ENCODE data around the gene CACNA1B.
"Not testable (repeated sequence)": the region's sequence is repeated elsewhere in the genome, so short reads cannot be mapped to it uniquely, and the experiment has no call there.

The CACNA1B gene

DNA sequence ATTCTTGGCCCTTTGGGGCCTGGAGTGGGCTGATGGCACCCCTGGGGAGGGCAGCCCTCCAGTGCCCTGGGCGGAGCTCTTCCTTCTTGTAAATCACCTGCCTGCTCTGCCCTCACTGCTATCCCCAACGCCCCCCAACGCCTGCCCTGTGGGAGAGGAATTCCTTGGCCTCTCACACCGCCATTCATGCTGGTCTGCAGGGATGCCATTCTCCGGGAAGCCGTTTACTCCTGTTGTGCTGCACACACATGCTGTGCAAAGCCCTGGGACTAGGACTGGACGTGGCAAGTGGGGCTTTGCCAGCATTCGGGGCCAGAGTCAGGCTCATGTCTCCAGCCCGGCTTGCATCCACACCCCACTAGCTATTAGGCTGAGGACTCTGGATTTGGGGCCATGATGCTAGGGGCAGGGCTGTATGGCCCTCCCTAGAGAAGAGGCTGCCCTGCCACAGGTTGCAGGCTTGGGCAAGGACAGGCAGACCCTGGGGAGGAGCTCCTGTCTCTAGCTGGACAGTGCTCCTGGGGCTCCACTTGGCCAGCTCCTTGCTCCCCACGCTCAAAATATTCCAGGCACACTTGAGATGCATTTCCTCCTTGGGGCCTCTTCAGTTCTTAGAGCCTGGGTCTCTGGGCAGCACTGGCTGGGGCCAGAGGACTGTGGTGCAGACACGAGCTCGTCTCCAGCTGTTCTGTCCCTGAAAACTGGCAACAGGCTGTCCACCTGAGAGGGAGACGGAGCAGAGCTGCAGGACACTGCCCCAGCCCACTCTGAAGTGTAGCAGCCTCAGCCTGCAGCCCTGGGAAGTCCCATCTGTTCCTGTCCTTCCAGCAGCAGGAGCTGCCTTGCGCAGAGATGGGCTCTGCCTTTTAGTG lies 226.9 kb downstream of the CACNA1B start:
- no peak for DNase-seq

DNA sequence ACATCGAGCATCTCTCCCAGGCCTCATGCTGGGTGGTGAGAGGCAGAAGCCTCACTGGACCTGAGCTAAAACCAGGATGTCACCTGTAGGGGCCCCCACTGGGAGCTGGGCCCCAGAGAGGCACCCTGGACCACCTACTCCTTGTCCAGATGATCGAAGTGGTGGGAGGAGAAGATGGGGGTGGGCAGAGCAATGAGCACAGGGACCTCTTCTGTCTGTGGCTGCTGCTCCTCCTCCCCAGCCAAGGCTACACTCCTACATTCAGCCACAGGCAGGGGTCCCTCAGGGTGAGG lies 227.5 kb downstream of the CACNA1B start:
- DNase-seq, result no peak

DNA sequence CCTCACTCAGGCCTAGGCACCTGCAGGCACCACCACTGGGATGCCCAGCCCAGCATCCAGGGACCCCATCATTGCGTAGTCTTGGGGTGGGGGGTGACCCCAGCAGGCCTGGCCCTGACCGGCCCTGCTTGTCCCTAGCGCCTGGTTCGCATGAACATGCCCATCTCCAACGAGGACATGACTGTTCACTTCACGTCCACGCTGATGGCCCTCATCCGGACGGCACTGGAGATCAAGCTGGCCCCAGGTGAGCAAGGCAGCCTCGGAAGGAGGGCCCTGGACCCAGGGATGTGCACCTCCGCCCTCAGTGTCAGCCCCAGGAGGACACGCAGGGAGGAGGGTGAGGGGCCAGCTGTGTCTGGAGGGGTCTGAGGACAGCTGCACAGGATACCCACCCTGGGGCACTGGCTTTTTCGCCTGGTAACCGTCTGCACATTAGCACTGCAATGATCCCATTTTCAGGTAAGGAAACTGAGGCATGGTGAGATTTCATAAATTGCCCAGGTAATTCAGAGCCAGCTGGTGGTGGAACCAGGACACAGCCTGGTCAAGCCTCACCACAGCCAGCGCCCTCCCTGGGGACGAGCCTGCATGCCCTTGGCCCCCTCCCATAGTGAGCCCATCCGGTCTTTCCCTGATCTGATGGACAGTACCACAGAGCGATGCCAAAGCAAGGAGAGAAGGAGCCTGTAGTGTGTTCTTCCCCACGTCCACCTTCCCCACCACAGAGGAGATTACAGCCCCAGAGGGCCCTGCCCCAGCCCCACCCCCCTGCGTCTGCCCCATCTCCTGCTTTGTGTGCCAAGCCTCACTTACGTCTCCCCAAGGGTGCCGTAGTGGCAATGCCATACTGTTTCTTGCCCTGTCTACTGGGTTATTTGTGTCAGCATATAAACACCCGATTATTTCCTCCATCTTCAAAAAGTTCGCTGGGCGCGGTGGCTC lies 228.3 kb downstream of the CACNA1B start:
- DNase-seq, result no peak

DNA sequence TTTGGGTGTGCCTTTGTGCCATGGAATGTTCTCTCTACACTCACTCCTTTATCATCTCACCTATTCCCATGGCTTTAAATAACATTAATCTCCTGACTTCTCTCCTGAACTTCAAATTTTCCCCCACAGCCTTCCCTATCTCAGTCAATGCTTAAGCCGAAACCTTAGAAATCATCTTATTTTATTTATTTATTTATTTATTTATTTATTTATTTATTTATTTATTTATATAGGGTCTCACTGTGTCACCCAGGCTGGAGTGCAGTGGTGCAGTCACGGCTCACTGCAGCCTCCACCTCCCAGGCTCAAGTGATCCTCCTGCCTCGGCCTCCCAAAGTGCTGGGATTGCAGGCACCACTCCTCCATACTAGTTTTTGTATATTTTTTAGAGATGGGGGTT lies 229.5 kb downstream of the CACNA1B start:
- not testable (repeated sequence) for DNase-seq

GRCh38 chr9:138111607-138112006 lies 234.0 kb downstream of the CACNA1B start:
- DNase-seq, result no peak

GRCh38 chr9:138112090-138112748 lies 234.6 kb downstream of the CACNA1B start:
- no peak for DNase-seq

GRCh38 chr9:138112791-138113600 lies 235.4 kb downstream of the CACNA1B start:
- no peak for DNase-seq

DNA sequence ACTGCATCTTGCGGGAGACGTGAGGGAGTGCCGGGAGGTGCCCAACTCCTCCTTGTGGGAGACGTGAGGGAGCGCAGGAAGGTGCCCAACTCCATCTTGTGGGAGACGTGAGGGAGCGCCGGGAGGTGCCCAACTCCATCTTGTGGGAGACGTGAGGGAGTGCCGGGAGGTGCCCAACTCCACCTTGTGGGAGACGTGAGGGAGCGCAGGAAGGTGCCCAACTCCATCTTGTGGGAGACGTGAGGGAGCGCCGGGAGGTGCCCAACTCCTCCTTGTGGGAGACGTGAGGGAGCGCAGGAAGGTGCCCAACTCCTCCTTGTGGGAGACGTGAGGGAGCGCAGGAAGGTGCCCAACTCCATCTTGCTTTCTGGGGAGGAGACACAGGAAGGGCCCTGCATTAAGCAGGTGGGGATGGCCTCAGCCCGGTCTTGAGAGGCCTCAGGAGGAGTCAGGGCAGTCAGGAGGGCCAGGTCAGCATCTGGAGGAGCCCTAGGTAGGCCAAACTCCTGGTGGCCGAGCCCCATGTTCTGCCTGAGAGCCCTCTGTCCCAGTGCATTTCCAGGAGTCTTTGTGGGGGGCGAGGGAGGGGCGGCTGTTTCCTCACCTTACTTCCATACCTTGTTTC lies 236.2 kb downstream of the CACNA1B start:
- DNase-seq, result not testable (repeated sequence)

DNA sequence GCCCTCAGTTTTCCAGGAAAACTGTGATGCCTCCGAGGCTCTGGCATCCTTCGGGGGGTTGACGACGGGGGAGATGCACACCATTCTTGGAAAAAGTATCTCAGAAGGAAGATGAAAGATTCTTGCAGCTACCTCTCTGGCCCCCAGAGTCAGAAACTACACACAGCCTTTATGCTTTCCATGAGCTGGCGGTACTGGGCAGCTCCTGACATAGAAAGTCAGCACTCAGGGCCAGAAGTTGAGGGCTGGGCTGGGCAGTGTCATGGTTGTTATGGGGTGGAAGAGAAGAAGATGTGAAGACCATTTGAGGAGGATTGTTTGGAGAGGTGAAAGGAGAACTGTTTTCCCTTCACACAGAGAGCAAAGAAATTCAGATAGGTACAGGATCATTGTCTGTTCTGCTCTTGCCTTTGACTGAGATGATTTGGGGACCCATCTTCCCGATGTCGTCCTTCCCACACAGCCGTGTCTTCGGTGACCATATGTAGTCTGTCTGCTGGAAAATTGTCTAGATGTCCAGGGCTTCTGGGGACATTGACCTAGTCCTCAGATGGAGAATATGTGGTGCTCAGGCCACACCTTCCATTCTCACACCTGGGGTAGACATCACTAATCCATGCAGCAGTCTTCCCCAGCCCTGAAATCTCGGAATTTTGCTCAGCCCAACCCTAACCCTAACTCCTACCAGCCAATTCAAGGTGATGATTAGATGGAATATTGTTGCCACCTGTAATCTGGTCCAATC lies 237.1 kb downstream of the CACNA1B start:
- no peak for DNase-seq

- DNase-seq, result no peak
Observed at GRCh38 chr9:138115506-138115905, 237.9 kb downstream of the CACNA1B start.

- no peak for DNase-seq
Observed at GRCh38 chr9:138116521-138116920, 238.9 kb downstream of the CACNA1B start.

GRCh38 chr9:138117101-138117750 lies 239.6 kb downstream of the CACNA1B start:
- no peak for DNase-seq

- no peak for DNase-seq
Observed at GRCh38 chr9:138117836-138118235, 240.3 kb downstream of the CACNA1B start.

GRCh38 chr9:138118601-138119071 lies 241.1 kb downstream of the CACNA1B start:
- no peak for DNase-seq

GRCh38 chr9:138119202-138120027 lies 241.8 kb downstream of the CACNA1B start:
- DNase-seq, result no peak

GRCh38 chr9:138120072-138120471 lies 242.5 kb downstream of the CACNA1B start:
- no peak for DNase-seq

GRCh38 chr9:138120511-138121437 lies 243.2 kb downstream of the CACNA1B start:
- no peak for DNase-seq

GRCh38 chr9:138121438-138122050 lies 244.0 kb downstream of the CACNA1B start:
- DNase-seq, result no peak

Data from NCI-H1694 (cell line).